SKM-1 (cell line): ENCODE results near the gene TP53I13.

Experiments
- DNase-seq: peaks from one replicate; lab custom pipeline; 2025; ENCODE audit not compliant: unreplicated experiment; lab: John Stamatoyannopoulos, UW

Gene TP53I13

GRCh38 chr17:29579866-29580771, 11.6 kb downstream of the TP53I13 start:
- no peak for DNase-seq

- no peak for DNase-seq
These were observed 13.2 kb downstream of the TP53I13 start for GRCh38 chr17:29581583-29582253.

- DNase-seq, result no peak
These were observed 13.8 kb downstream of the TP53I13 start for GRCh38 chr17:29582254-29582765.

DNA sequence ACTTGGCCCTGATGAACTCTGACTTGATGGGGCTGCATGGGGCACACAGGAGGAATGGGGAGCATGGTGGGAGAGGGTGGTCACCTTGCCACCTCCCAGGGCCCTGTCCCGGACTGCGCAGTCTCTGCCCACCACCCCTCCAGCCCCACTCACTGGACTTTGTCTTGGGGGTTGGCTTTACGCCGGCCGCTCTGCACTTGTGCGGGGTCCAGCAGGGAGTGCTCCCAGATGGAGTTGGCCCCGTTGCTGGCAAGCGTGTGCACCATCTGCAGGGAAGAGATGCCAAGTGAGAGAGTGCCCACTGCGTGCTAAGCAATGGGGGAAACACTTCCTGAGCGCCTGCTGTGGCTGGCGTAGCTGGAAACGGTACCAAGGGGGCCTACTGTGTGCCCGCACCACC, 14.3 kb downstream of the TP53I13 start:
- DNase-seq, result no peak

DNA sequence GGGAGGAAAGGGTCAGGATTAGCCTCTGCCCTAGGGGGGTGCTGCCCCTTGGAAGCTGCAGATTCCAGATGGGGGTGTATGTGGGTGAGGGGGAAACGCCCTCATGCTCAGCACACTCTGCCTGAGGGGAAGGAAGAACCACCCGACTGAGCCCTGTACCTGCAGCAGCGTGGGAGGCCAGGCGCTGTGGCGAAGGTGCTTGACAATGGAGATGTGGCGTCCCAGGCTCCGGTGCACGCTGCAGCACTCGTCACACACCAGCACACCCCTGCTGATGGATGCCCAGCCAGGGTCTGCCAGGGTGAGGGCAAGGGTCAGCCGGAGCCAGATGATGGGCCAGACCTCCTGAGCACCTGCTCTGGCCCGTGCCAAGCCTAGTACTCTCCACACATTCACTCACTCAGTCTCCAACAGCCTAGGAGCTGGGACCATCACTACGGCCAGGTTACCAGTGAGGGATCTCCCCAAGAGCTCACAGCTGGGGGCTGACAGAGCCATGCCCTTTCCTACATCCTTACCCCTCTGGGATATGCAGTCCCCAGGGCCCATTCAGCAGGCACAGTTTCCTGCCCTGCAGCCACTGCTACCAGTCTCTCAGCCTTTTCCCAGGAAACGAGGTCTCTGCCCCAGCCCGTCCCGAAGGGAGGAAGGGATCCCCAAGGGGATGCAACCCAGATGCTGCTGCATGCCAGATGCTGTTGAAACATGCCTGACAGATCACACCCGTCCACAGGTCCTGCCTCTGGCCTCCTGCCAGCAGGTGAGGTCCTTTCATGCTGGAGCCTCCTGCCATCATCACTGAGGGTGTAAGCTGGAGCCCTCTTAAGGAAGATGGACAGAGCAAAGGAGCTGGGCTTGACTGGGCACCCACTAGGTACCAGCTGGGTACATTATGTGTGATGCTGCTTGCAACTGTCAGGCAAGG, 15.1 kb downstream of the TP53I13 start:
- DNase-seq, result no peak

DNA sequence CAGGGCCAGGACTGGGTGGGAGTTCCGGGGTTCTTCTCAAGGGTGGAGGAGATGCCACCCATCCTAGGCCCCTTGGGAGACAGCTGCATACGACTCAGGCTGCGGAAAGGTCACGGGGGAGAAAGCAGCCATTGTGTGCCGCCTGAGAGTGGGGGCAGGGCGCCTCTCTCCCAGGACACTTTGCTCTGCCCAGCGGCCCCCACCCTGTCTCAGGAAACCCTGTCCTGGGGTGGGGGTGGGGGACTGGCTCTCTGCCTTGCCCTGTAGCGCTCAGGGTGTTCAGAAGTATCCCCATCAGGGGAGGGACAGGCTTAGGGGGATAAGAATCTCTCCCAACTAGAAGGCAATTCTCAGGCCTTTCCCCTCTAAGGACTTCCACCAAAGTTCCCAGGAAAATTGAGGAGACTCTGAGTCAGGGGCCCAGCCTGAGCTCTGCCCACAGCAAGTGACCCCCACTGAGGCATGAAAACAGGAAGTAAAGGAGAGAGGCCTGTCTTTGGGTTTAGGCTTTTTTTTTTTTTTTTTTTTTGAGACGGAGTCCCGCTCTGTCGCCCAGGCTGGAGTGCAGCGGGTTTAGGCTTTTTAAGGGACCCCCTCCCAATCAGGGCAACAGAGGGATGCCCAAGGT, 16.1 kb downstream of the TP53I13 start:
- DNase-seq, result no peak

GRCh38 chr17:29585080-29585751, 16.7 kb downstream of the TP53I13 start:
- DNase-seq, result no peak

GRCh38 chr17:29586676-29587469, 18.4 kb downstream of the TP53I13 start:
- DNase-seq, result no peak

DNA sequence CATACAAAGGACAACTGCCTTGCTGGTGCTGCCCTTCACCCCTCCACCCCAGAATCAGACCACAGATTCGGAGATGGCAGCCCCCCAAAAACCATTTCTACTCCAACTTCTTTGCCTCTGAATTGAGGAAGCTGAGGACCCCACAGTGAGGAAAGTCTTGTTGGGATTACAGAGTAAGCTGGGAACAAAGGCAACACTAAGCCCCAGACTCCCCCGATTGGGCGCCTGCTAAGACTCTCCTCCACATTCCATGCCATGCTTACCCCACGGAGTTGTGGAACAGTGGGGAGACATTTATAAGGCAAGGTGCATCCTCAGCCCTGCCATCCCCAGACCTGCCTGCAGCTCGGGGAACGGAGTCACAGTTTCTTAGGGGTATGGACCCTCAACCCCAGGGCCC, 19.1 kb downstream of the TP53I13 start:
- no peak for DNase-seq

DNA sequence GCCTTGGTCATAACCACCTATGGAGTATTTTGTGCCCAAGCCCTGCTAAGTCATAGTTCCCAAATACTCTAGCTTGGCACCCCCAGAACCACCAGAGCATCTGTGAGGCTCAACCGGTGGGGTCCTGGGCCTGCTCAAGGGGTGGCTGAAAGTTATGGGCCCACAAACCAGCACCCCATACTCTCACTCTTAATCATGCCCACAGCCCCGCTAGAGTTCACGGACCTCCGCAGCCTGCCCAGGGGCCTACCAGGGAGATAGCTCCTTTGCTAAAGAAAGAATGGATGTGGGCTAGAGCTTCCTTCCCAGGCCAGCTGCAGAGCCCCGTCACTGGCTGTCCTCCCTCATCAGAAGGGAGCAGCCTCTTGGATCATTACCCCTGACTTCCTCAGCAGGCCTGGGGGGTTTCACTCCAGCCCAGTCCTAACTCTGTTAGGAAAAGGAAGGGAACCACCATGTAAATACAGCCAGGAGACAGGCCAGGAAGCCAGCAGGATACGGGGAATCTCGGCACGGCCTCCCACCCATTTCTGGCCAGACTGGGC, 19.6 kb downstream of the TP53I13 start:
- DNase-seq, result no peak

DNA sequence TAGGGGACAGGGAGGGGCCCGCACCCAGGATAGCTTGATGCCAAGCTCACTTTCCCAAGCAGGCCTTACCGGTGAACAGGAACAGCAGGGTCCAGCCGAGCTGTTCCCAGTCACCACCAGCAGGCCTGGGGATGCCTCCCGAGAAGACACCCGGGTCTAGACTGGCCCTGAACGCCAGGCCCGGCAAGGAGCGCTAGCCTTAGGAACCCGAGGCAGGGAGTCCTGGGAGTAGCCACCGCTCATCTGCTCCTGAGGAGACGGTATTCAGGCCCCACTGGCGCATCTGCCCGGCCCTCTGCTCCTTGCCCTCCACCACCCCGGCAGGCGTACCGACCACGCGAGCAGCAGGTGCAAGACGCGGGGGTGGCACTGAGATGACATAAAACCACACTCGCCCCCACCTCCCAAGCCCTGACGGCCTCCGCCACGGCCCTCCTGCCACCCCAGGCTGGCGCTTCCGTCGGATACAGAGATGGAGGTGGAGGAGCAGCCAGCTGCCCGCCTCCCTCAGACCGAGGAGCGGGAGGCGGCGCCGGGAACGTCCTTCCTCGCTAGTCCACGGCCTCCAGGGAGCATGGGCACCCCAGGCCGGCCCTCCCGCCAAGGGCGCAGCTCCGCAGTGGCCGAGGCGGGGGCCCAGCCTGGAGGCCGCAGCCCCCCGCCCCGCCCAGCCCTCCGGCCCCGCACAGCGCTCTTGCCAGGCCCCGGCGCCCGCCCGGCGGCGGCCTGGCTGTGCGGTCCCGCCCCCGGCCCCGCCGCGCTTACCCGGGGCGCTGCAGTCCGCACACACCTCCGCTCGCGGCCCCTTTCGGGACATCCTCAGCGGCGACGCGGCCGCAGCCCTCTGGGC, 20.3 kb downstream of the TP53I13 start:
- DNase-seq, result no peak

GRCh38 chr17:29589524-29590410, 21.3 kb downstream of the TP53I13 start, which contains the start of gene GIT1:
GIT1 (minus strand) TSS chr17:29589648; CDS start chr17:29589378, 270 bp downstream.
- peak; percentile 32 for DNase-seq

DNA sequence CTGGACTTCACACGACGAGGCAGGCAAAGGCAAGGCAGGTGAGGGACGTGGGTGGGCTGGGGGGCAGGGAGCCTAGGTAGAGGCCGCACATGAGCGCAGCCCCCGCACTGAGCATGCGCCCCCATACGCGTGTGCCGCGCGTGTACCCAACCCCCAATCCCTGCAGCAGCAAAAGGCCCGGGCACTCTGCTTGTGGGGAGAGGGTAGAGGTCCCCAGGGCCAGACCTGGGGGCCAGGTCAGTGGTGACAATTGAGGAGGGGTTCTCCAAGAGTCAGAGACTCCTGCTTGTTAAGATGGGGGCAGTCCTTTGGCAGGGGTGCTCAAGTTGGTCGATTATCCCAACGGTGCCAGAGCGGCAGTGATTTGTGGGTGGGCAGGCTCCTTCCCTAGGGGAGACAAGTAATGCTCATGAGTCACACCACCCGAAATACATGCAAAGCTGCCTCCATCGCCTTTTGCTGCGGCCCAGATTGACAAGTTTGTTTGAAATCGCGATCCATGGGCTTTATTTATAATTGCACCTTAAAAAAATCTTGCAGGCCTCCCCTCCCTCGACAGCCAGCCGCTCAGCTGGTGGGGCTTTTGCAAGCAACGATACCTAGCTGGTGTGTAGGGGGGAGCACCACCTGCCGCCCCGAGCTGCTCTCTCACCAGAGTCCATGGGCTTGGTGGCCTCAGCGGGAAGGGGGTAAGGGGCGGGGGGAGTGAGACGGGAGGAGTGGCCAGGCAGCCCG, 22.1 kb downstream of the TP53I13 start:
- no peak for DNase-seq

- DNase-seq, result no peak
These were observed 22.7 kb downstream of the TP53I13 start for GRCh38 chr17:29591146-29591736.

- DNase-seq, result peak; percentile 36
These were observed 23.5 kb downstream of the TP53I13 start for GRCh38 chr17:29591737-29592608.
